HG02870 (cell line): ENCODE results near the gene ZNF611.
"Not testable (repeated sequence)": the region's sequence is repeated elsewhere in the genome, so short reads cannot be mapped to it uniquely, and the experiment has no call there.

Experiments used
- ATAC-seq: cut with Tn5 transposase; IDR thresholded peaks from one replicate; pipeline ENCODE4 v1.9.1; 2021; ENCODE audit warnings: mild to moderate bottlenecking, moderate library complexity; ENCODE audit not compliant: unreplicated experiment

The ZNF611 gene

DNA sequence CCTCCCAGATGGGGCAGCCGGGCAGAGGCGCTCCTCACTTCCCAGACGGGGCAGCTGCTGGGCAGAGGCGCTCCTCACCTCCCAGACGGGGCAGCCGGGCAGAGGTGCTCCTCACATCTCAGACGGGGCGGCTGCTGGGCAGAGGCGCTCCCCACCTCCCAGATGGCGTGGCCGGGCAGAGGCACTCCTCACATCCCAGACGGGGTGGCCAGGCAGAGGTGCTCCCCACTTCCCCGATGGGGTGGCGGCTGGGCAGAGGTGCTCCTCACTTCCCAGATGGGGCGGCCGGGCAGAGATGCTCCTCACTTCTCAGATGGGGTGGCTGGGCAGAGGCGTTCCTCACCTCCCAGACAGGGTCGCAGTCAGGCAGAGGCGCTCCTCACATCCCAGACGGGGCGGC lies 14.3 kb downstream of the ZNF611 start:
- not testable (repeated sequence) for ATAC-seq

DNA sequence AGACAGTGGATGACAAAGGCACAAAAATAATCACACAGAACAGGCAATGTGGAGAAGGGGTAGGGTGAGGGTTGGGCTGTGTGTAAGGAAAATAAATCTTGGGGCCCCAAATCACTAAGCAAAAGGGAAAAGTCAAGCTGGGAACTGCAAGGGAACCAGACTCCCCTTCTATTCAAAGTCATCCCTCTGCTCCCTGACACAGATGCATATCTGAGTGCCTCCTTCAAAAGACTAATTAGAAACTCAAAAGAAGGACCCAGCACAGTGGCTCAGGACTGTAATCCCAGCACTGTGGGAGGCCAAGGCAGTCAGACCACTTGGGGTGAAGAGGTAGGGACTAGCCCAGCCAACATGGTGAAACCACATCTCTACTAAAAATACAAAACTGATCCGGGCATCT lies 18.3 kb downstream of the ZNF611 start:
- ATAC-seq: no peak

- not testable (repeated sequence) for ATAC-seq
These were observed 18.9 kb downstream of the ZNF611 start for GRCh38 chr19:52715902-52716301.

- ATAC-seq: not testable (repeated sequence)
These were observed 19.5 kb downstream of the ZNF611 start for GRCh38 chr19:52715330-52715729.

DNA sequence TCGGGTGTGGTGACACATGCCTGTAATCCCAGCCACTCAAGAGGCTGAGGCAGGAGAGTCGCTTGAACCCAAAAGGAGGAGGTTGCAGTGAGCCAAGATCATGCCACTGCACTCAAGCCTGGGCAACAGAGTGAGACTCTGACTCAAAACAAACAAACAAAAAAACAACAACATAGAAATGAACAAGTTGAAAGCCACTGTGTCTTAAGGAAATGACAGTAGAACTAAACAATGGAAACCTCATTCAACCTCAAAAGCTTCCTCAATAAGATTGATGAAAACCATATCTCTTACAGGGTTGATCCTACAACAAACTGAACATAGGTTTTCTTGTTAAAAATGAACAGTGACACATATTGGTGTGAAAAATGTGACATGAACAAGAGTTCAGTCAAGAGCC lies 21.8 kb downstream of the ZNF611 start:
- ATAC-seq: not testable (repeated sequence)

DNA sequence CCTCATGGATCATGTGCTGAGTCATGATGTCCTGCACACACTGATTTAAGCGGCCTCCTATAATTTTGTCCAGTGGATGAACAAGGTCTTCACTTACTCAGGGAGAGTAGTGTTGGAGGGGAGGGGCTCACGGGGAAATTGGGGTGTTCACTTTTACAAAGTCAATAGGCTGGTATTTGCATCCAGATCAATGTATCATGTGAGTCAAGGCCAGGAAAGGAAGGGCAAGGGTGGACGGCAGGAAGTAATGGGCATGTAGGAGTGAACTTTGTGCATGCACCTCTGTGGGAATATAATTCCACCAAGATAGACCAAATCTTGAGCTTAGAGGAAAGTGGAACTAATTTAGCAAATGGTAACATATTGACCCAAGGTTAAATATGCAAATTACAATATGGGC lies 23.2 kb downstream of the ZNF611 start:
- not testable (repeated sequence) for ATAC-seq

DNA sequence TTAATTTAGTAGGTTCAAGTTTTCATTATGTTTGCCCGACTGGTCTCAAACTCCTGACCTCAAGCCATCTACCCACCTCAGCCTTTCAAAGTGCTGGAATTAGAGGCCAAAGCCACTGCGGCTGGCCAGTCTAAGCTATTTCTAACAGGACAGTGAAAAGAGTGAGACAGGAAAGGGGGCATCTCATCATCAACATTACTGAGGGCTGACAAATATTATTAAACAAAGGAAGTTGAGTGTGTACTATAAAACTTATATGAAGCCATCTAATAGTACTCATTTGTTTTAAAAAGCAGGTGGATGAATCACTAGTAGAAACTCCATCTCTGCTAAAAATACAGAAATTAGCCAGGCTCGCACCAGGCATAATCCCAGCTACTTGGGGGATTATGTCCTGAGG lies 24.3 kb downstream of the ZNF611 start:
- ATAC-seq: no peak

- ATAC-seq: not testable (repeated sequence)
These were observed 29.2 kb downstream of the ZNF611 start for GRCh38 chr19:52705615-52706014.

DNA sequence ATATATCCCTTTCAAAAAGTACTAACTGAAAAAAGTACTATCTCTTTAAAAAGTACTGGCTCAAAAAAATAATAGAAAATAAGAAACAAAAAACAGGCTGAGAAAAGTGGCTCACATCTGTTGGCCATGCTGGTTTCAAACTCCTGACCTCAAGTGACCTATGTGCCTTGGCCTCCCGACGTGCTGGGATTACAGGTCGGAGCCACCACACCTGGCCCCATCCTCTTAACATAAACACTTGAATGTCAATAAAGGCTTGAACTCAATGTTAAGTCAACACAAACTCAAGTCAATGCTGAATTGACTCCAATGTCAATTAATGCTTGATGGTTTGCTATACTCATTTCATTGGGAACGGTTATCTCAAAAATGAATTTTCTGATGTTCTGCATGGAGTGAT lies 30.9 kb downstream of the ZNF611 start:
- no peak for ATAC-seq

- no peak for ATAC-seq
These were observed 34.2 kb downstream of the ZNF611 start for GRCh38 chr19:52700673-52701072.

GRCh38 chr19:52699555-52699954 lies 35.3 kb downstream of the ZNF611 start:
- not testable (repeated sequence) for ATAC-seq

DNA sequence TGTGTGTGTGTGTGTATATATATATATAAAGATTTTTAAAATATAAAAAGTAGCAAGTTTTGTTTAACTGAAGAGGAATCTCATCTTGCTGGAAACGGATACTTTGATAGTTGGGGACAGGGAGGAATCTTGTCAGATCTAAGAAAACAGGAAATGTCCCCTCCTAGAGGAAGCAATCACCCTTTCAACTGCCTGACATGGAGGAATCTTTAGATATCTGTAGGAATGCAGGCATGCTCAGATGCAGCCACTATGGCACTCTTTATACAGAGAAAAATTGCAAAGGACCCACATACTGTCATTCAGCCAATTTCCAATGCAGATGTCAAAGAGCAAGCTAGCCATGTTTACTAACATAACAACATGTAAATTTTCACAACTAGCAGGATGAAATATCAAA lies 38.8 kb downstream of the ZNF611 start:
- no peak for ATAC-seq

- no peak for ATAC-seq
These were observed 39.9 kb downstream of the ZNF611 start for GRCh38 chr19:52694921-52695320.

DNA sequence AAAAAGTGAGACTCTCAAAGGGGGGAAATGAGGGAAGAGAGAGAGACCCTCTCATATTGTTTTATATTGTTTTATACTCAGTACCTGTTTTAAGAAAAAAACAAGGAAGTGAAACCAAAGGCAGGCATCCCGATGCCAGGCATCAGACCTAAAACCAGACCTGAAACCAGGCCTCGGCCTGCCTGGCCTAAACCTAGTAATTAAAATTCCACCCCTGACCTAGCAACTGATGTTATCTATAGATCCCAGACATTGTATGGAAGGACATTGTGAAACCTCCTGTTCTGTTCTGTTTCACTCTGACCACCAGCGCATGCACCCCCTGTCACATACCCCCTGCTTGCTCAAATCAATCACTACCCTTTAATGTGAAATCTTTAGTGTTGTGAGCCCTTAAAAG lies 40.6 kb downstream of the ZNF611 start:
- ATAC-seq: not testable (repeated sequence)

GRCh38 chr19:52692431-52693008 lies 42.3 kb downstream of the ZNF611 start:
- no peak for ATAC-seq

- no peak for ATAC-seq
These were observed 43.1 kb downstream of the ZNF611 start for GRCh38 chr19:52691737-52692136.

DNA sequence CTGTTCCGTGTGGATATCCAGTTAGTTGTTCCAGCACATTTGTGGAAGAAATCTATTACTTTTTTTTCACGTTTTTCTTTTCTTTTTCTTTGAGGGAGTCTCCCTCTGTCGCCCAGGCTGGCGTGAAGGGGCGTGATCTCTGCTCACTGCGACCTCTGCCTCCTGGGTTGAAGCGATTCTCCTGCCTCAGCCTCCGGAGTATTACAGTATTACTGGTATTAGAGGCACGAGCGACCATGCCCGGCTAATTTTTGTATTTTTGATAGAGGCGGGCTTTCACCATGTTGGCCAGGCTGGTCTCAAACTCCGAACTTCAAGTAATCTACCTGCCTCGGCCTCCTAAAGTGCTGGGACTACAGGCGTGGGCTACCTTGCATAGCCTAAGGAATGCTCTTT lies 43.6 kb downstream of the ZNF611 start:
- ATAC-seq: no peak

- peak; percentile 84 for ATAC-seq
These were observed 44.3 kb downstream of the ZNF611 start for GRCh38 chr19:52690369-52691214.

- peak; percentile 15 for ATAC-seq
These were observed 44.9 kb downstream of the ZNF611 start for GRCh38 chr19:52689843-52690368.

DNA sequence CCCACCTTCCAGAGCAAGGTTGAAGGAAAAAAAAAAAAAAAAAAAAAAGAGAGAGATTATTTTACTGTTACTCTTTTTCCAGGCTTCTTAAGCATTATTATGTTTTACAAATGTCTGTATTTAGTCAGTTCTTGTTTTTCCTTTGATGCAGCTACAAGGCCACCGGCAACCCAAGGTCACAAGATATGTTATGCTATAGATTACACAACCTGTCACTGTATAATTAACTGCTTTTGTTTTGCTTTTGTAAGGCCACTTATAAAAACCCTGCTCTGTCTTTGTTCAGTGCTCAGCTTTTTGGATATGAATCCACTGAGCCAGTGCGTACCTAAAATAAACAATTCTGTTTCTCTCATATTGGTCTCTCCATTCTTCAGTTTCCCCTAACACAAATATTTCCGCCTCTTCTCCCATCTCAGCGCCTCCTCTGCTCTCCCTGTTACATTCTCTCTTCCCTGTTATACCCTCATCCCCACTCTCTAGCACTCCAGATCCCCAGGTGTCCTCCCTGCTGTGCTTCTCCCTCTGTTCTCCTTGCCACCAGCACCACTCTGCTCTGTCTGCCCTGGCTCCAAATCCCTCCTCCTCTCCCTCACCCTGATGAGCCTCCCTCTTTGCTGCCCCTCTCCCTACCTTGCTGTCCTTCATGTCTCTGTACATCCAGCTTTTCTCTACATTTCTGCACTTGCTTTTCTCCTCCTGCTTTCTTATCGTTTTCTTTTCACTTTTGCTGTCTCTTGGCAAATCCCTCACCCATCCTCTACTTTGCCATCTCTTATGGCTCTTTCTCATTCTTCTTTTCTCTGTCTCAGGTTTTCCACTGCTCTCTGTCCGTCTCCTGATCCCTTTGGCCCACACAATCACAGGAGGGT lies 45.7 kb downstream of the ZNF611 start:
- not testable (repeated sequence) for ATAC-seq

GRCh38 chr19:52688335-52688734 lies 46.5 kb downstream of the ZNF611 start:
- no peak for ATAC-seq
